Stomach (tissue), 4 donors: ENCODE results near the gene GPR15LG.
"Not testable (repeated sequence)": the region's sequence is repeated elsewhere in the genome, so short reads cannot be mapped to it uniquely, and the experiment has no call there.

Experiments
- CTCF ChIP-seq, 7 experiments: fragments of 450-650 bp in 4 of 7; fragments of 200-600 bp in 3 of 7; sonication (generic) in 3 of 7; IDR thresholded peaks; one replicate each; pipeline ENCODE4 v1.5.1; 2016 to 2019; ENCODE audit warnings: antibody characterized with exemption in 7 of 7, control low read depth in 2 of 7, mild to moderate bottlenecking in 1 of 7
- EP300 ChIP-seq: sonication (generic); formaldehyde crosslinking; IDR thresholded peaks from one replicate; pipeline ENCODE4 v1.6.1; 2017; ENCODE audit warnings: antibody characterized with exemption
- POLR2A ChIP-seq, 4 donors: fragments of 450-650 bp; IDR thresholded peaks; one replicate each; pipeline ENCODE4 v1.6.1; 2016; ENCODE audit warnings: antibody characterized with exemption in 4 of 4, control low read depth in 2 of 4, mild to moderate bottlenecking in 1 of 4, moderate library complexity in 1 of 4
- POLR2AphosphoS5 ChIP-seq, 3 donors: sonication (generic); formaldehyde crosslinking; IDR thresholded peaks; one replicate each; pipeline ENCODE4 v1.6.1; 2016; ENCODE audit warnings: antibody characterized with exemption in 3 of 3

GRCh38 chr10:84171700-84172466 is 1.7 kb upstream of the GPR15LG start:
- TF ChIP-seq CTCF (IDR thresholded peaks at IDR 0.05); POLR2AphosphoS5 (IDR thresholded peaks at IDR 0.05); POLR2A (IDR thresholded peaks at IDR 0.05); EP300: not testable (repeated sequence)
